HL-60 (cell line): ENCODE data around the gene CRIP1.

ENCODE experiments used
- CTCF ChIP-seq: IDR thresholded peaks from one replicate; pipeline ENCODE4 v1.5.1; 2011; ENCODE audit warnings: low read length, control low read depth, inconsistent platforms; ENCODE audit not compliant: insufficient read depth
- POLR2AphosphoS5 ChIP-seq: IDR thresholded peaks from 2 replicates; pipeline ENCODE4 v1.6.1; 2012; ENCODE audit warnings: low read depth
- SPI1 ChIP-seq: IDR thresholded peaks from 2 replicates; pipeline ENCODE4 v1.6.1; 2012; ENCODE audit warnings: low read depth, mild to moderate bottlenecking, borderline replicate concordance

- TF ChIP-seq POLR2AphosphoS5 (no peak), CTCF (no peak), SPI1 (no peak)
These were observed 4.1 kb upstream of the CRIP1 start for GRCh38 chr14:105482486-105483110.
